GM06990 (cell line): ENCODE data around the gene COX7B2.

Experiments
- DNase-seq: peaks from one replicate; pipeline ENCODE4 v3.0.0-alpha.2; 2011; ENCODE audit not compliant: insufficient read length; ENCODE audit errors: extremely low read depth
- H3K27me3 ChIP-seq: replicated peaks from 2 replicates; pipeline ENCODE4 v1.6.0; 2011; ENCODE audit warnings: low read length; ENCODE audit not compliant: control insufficient read depth, insufficient read depth
- H3K36me3 ChIP-seq: 2 replicates; pipeline ENCODE4 v1.5.1; 2011; ENCODE audit warnings: low read length; ENCODE audit not compliant: control insufficient read depth, insufficient read depth
- H3K4me3 ChIP-seq: replicated peaks from 2 replicates; pipeline ENCODE4 v1.5.1; 2011; ENCODE audit warnings: low read depth, mild to moderate bottlenecking, control low read depth, low read length
- CTCF ChIP-seq: IDR thresholded peaks from 2 replicates; pipeline ENCODE4 v1.5.1; 2011; ENCODE audit warnings: low read length, control low read depth, mild to moderate bottlenecking, inconsistent platforms; ENCODE audit not compliant: insufficient read depth, poor library complexity, severe bottlenecking

The COX7B2 gene

GRCh38 chr4:46856333-46856732 is 52.7 kb downstream of the COX7B2 start:
- Histone ChIP-seq H3K36me3 (no peaks in the 10 kb centered on the region), H3K4me3 (no peak overlapping the region), H3K27me3 (no peaks in the 10 kb centered on the region)
- no peak for DNase-seq
- no peak for TF ChIP-seq CTCF

- no peak overlapping the region for H3K4me3 ChIP-seq
- no peaks in the 10 kb centered on the region for H3K27me3 ChIP-seq
- no peak for DNase-seq
- TF ChIP-seq CTCF: no peak
- H3K36me3 ChIP-seq: no peaks in the 10 kb centered on the region
These were observed 56.2 kb downstream of the COX7B2 start for GRCh38 chr4:46852800-46853199.

GRCh38 chr4:46850026-46850425 is 59.0 kb downstream of the COX7B2 start:
- no peak overlapping the region for H3K4me3 ChIP-seq
- DNase-seq: no peak
- no peak for TF ChIP-seq CTCF
- no peaks in the 10 kb centered on the region for H3K27me3 ChIP-seq
- no peaks in the 10 kb centered on the region for H3K36me3 ChIP-seq

DNA sequence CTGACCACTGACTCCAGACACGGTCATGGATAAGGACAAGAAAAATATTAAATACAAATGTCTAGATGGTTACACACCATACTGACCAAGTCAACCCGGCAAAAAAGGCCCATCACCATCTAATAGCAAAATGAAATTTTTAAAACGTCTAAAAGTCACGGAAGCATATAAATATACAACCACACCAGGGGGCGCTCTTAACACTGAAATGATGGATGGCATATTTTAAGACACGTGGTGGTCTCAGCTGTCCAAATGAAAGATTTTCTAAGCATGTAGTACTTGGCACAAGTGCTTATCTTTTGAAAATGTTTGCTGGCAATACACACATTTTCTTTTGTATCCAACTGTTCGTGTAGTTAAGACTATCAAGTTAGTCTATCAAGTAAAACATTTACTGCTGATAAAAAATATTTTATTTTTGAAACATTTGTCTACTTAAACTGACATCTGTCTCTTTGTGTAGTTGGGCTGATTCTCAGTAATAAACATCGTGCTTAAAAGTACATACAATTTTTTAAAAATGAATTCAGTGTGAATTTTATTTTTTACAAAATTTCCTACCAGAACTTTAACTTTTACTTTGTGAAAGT is 64.6 kb downstream of the COX7B2 start:
- Histone ChIP-seq H3K4me3 (no peak overlapping the region), H3K27me3 (no peaks in the 10 kb centered on the region), H3K36me3 (no peaks in the 10 kb centered on the region)
- DNase-seq: peak; percentile 13
- TF ChIP-seq CTCF: peak; percentile 71

- DNase-seq: no peak
- no peak for TF ChIP-seq CTCF
- Histone ChIP-seq H3K36me3 (no peaks in the 10 kb centered on the region), H3K27me3 (no peaks in the 10 kb centered on the region), H3K4me3 (no peak overlapping the region)
These were observed 69.9 kb downstream of the COX7B2 start for GRCh38 chr4:46839128-46839527.

DNA sequence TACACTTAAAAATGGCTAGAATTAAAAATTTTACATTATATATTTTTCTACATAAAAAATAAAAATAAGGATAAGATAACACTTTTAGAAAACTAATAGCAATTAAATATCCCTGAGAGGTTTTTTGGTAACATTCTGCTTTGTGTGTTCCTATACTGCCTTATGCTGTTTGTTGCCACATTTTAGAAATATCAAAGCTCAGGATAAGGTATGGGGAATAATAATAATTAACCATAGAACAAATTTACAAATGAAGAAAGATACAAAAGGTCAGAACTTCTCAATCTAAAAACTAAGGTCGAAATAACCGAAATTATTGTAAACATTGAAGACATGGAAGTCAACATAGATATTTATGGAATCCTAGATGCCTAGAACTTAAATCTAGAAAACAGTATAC is 71.4 kb downstream of the COX7B2 start:
- H3K27me3 ChIP-seq: no peaks in the 10 kb centered on the region
- no peak for DNase-seq
- no peaks in the 10 kb centered on the region for H3K36me3 ChIP-seq
- H3K4me3 ChIP-seq: no peak overlapping the region
- TF ChIP-seq CTCF: no peak
